HepG2 (cell line): ENCODE data around the gene LEMD1. TPM values are rescaled to one million over a fixed set of nuclear protein-coding genes. Genes with fewer than 3 reads are reported as not detected.

Source experiments
- AHDC1 ChIP-seq: sonication (generic); formaldehyde crosslinking; IDR thresholded peaks from 2 replicates; pipeline ENCODE4 v1.5.1; 2020; ENCODE audit warnings: mild to moderate bottlenecking, missing genetic modification reagents, borderline replicate concordance
- ATF6 ChIP-seq: sonication (generic); formaldehyde crosslinking; conservative IDR thresholded peaks from 2 replicates; pipeline ENCODE4 v1.4.0; 2020; ENCODE audit warnings: missing genetic modification reagents
- CHCHD3 ChIP-seq: sonication (generic); formaldehyde crosslinking; IDR thresholded peaks from 2 replicates; pipeline ENCODE4 v1.8.0; 2022; ENCODE audit warnings: mild to moderate bottlenecking, missing genetic modification reagents, moderate library complexity
- TSC22D2 ChIP-seq: sonication (generic); formaldehyde crosslinking; IDR thresholded peaks from 2 replicates; pipeline ENCODE4 v1.5.1; 2020; ENCODE audit warnings: missing genetic modification reagents, mild to moderate bottlenecking, borderline replicate concordance
- polyA plus RNA-seq, 8 experiments: library from polyadenylated mRNA; depleted of rRNA in 3 of 8; stranded (reverse) in 7 of 8; unstranded in 1 of 8; fragments of >200 nt; fragmentation: Illumina TruSeq in 4 of 8; extraction: Trizol in 4 of 8; gene quantifications; 2 replicates each; pipeline versions ENCODE4 v1.2.1 to v1.2.3, GENCODE V29; 2011 to 2016; ENCODE audit warnings: low read depth in 4 of 8, missing spikeins in 1 of 8, mixed read lengths in 1 of 8; ENCODE audit not compliant: insufficient read depth in 1 of 8
- total RNA-seq, 5 experiments: library from RNA; depleted of rRNA; stranded (reverse); fragments of >200 nt; fragmentation: Illumina TruSeq; extraction: Trizol; gene quantifications; 2 replicates each; pipeline ENCODE4 v1.2.3, GENCODE V29; 2016; ENCODE audit warnings: low read depth in 1 of 5

Gene LEMD1
- total and polyA plus RNA-seq, 2 of the 13 experiments (the other 11 are each of a cell fraction or from before 2014, with no cell fraction given), result 1.4 to 2.3 TPM

- TF ChIP-seq AHDC1 (CRISPR knock-in tag) (no peak), ATF6 (CRISPR knock-in tag) (no peak), CHCHD3 (no peak), TSC22D2 (no peak)
- TF ChIP-seq, all 625 proteins: peak for 0
These were observed 10.3 kb upstream of the LEMD1 start (continued) for GRCh38 chr1:205432116-205432515.
